GM12875 (cell line): ENCODE data around the gene SEC14L6.
"Not testable (repeated sequence)": the region's sequence is repeated elsewhere in the genome, so short reads cannot be mapped to it uniquely, and the experiment has no call there.

Experiments used
- H3K4me3 ChIP-seq: one replicate; pipeline ENCODE4 v1.5.1; 2011; ENCODE audit warnings: low read depth, low read length, control low read depth
- TF ChIP-seq, protein P1 (sequence below): IDR thresholded peaks from 2 replicates; pipeline ENCODE4 v1.5.1; 2011; ENCODE audit warnings: low read depth, mild to moderate bottlenecking, control low read depth, inconsistent platforms, low read length, moderate library complexity, borderline replicate concordance; ENCODE audit not compliant: insufficient read depth

SEC14L6 gene

GRCh38 chr22:30566125-30566524 lies 19.6 kb upstream of the SEC14L6 start:
- TF ChIP-seq, protein P1, sequence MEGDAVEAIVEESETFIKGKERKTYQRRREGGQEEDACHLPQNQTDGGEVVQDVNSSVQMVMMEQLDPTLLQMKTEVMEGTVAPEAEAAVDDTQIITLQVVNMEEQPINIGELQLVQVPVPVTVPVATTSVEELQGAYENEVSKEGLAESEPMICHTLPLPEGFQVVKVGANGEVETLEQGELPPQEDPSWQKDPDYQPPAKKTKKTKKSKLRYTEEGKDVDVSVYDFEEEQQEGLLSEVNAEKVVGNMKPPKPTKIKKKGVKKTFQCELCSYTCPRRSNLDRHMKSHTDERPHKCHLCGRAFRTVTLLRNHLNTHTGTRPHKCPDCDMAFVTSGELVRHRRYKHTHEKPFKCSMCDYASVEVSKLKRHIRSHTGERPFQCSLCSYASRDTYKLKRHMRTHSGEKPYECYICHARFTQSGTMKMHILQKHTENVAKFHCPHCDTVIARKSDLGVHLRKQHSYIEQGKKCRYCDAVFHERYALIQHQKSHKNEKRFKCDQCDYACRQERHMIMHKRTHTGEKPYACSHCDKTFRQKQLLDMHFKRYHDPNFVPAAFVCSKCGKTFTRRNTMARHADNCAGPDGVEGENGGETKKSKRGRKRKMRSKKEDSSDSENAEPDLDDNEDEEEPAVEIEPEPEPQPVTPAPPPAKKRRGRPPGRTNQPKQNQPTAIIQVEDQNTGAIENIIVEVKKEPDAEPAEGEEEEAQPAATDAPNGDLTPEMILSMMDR: no peak
- H3K4me3 ChIP-seq: no peak overlapping the region

DNA sequence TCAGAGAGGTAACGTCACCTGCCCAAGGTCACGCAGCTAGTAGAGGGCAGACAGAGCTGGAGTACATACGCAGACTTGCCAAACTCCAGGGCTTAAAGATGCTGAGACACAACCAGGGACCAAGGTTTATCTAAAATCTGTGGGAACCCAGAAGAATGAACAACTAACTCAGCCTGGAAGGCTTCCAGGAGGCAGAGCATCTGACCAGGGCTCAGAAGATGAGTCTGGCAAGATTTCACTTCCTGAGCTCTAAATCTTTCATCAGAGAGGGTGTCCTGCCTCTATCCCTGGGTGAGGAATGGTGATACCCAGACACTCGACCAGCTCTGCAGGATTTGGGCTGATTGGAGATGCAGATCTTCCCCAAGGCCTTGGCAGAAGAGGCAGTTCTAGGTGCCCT lies 18.8 kb upstream of the SEC14L6 start:
- H3K4me3 ChIP-seq: no peak overlapping the region
- TF ChIP-seq, protein P1: no peak

DNA sequence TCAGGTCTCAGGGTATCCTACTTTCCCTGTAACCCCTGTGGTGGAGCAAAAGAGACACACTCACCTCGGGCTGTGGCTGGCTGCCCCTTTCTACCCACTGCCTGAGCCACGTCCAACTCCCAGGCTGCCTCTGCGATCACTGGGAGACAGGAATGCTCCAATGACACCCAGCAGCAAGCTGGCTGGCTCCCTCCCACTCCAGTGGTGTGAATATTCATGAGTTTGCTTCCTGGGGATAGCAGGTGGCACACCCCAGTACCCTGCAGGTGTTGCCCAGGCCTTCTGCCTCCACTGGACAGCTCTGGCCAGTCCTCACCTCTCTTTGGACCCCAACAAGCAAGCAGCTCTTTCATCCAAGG lies 18.2 kb upstream of the SEC14L6 start:
- TF ChIP-seq, protein P1: no peak

GRCh38 chr22:30564045-30564760 lies 17.7 kb upstream of the SEC14L6 start:
- TF ChIP-seq, protein P1: no peak
- no peak overlapping the region for H3K4me3 ChIP-seq

More for the DNA sequence above, 18.2 kb upstream of the SEC14L6 start:
- H3K4me3 ChIP-seq: no peak overlapping the region

DNA sequence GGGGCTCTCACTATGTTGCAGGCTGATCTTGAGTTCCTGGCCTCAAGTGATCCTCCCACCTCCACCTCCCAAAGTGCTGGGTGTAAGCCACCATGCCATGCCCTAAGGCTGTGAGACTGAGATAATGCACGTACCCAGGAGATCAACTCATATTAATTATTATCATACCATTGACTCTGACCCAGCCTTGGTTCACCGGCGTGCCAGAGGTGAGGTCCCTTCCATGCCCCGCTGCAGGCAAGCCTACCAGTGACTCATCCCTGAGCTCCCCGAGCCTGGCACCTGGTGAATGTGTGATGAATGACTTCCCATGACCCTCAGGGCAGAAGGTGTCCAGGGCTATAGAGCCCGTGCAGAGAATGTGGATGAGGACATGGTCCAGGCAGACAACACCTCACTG lies 15.8 kb upstream of the SEC14L6 start:
- no peak overlapping the region for H3K4me3 ChIP-seq
- TF ChIP-seq, protein P1: no peak

- TF ChIP-seq, protein P1: no peak
- H3K4me3 ChIP-seq: no peak overlapping the region
Observed at GRCh38 chr22:30561402-30562189, 15.1 kb upstream of the SEC14L6 start.

DNA sequence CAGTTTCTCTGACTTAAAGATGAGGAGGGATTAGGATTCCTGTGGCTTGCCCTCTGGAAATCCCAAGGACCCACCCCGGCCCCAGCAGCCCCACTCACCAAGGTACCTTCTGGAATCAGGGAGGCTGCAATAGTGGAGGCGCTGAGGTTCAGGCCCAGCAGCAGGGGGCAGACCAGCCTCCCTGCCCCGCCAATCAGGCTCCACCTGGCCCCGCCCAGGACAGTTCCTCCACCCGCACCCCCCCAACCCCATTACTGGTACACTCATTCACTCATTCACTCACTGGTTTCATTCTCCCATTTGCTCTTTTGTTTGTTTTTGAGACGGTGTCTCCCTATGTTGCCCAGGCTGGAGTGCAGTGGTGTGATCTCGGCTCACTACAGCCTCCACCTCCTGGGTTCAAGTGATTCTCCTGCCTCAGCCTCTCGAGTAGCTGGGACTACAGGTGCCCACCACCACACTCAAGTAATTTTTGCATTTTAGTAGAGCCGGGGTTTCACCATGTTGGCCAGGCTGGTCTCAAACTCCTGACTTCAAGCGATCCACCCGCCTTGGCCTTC lies 14.2 kb upstream of the SEC14L6 start:
- not testable (repeated sequence) for H3K4me3 ChIP-seq
